ENCODE measurements around the gene PIAS3. TPM values are rescaled to one million over a fixed set of nuclear protein-coding genes. Genes with fewer than 3 reads are reported as not detected.
"Not testable (repeated sequence)": the region's sequence is repeated elsewhere in the genome, so short reads cannot be mapped to it uniquely, and the experiment has no call there.

Gene PIAS3
- total RNA-seq, 1 experiment from 2014 or later: 36.6 TPM

GRCh38 chr1:145823565-145824498 is 35.0 kb downstream of the PIAS3 start, which contains the start of the genes POLR3C and RNF115:
Gene POLR3C (plus strand): TSS chr1:145824200. CDS start chr1:145825777, 1,577 bp downstream.
Gene RNF115 (minus strand): TSS chr1:145824095. CDS start chr1:145823873, 222 bp downstream.
- peak; percentile 94 for DNase-seq (ENCODE audit: low read depth)

GRCh38 chr1:145822779-145823331 is 36.0 kb downstream of the PIAS3 start:
- DNase-seq (ENCODE audit: low read depth): not testable (repeated sequence)

- peak; percentile 76 for DNase-seq (ENCODE audit: low read depth)
Observed at GRCh38 chr1:145818095-145818494, 40.8 kb downstream of the PIAS3 start.

- DNase-seq (ENCODE audit: low read depth): peak; percentile 16
Observed at GRCh38 chr1:145812977-145813810, 45.7 kb downstream of the PIAS3 start.

- no peak for DNase-seq (ENCODE audit: low read depth)
Observed at GRCh38 chr1:145806844-145807243, 52.0 kb downstream of the PIAS3 start.

- DNase-seq (ENCODE audit: low read depth): no peak
Observed at GRCh38 chr1:145806408-145806807, 52.5 kb downstream of the PIAS3 start.

GRCh38 chr1:145805057-145805456 is 53.8 kb downstream of the PIAS3 start:
- DNase-seq (ENCODE audit: low read depth): no peak

GRCh38 chr1:145804235-145805045 is 54.4 kb downstream of the PIAS3 start:
- no peak for DNase-seq (ENCODE audit: low read depth)

- DNase-seq (ENCODE audit: low read depth): no peak
Observed at GRCh38 chr1:145799806-145800205, 59.1 kb downstream of the PIAS3 start.

Other genes starting within 250 kb of the PIAS3 start
- gene PDZK1, start 151.7 kb downstream of the PIAS3 start, total RNA-seq (2014; rRNA removed; shearing (Covaris generic)): 8.8 and 10.5 TPM in 2 replicates
- gene CD160, start 139.6 kb downstream of the PIAS3 start, total RNA-seq (2014; rRNA removed; shearing (Covaris generic)): not detected in 2 replicates
- gene RNF115, start 35.0 kb downstream of the PIAS3 start, total RNA-seq (2014; rRNA removed; shearing (Covaris generic)): 15.1 and 17.9 TPM in 2 replicates
- gene POLR3C, start 34.9 kb downstream of the PIAS3 start, total RNA-seq (2014; rRNA removed; shearing (Covaris generic)): 48.2 and 51.1 TPM in 2 replicates
- gene NUDT17, start 13.5 kb downstream of the PIAS3 start, total RNA-seq (2014; rRNA removed; shearing (Covaris generic)): 3.1 and 3.2 TPM in 2 replicates
- 0.12 and 0.25 TPM in 2 replicates for gene ANKRD35, start 26.8 kb upstream of the PIAS3 start, total RNA-seq (2014; rRNA removed; shearing (Covaris generic))
- gene ITGA10, start 51.0 kb upstream of the PIAS3 start, total RNA-seq (2014; rRNA removed; shearing (Covaris generic)): 0.57 and 0.94 TPM in 2 replicates
- gene PEX11B, start 59.6 kb upstream of the PIAS3 start, total RNA-seq (2014; rRNA removed; shearing (Covaris generic)): 31.0 and 42.5 TPM in 2 replicates
- gene RBM8A, start 68.4 kb upstream of the PIAS3 start, total RNA-seq (2014; rRNA removed; shearing (Covaris generic)): 305 and 317 TPM in 2 replicates
- gene LIX1L, start 98.9 kb upstream of the PIAS3 start, total RNA-seq (2014; rRNA removed; shearing (Covaris generic)): 24.7 and 39.2 TPM in 2 replicates
- 0.59 and 1.7 TPM in 2 replicates for gene ANKRD34A, start 105.5 kb upstream of the PIAS3 start, total RNA-seq (2014; rRNA removed; shearing (Covaris generic))
- 23.1 and 28.9 TPM in 2 replicates for gene POLR3GL, start 105.6 kb upstream of the PIAS3 start, total RNA-seq (2014; rRNA removed; shearing (Covaris generic))
- gene TXNIP, start 137.5 kb upstream of the PIAS3 start, total RNA-seq (2014; rRNA removed; shearing (Covaris generic)): 651 and 749 TPM in 2 replicates
- gene HJV, start 162.7 kb upstream of the PIAS3 start, total RNA-seq (2014; rRNA removed; shearing (Covaris generic)): not detected in 2 replicates

Data from M059J (cell line).